ENCODE measurements around the gene TMEM200A. TPM values are rescaled to one million over a fixed set of nuclear protein-coding genes. Genes with fewer than 3 reads are reported as not detected.

TMEM200A gene
- total and polyA plus RNA-seq, 2 of the 8 experiments (the other 6 are each of a cell fraction or from before 2014, with no cell fraction given): 6.2 to 13.9 TPM

GRCh38 chr6:130377371-130377770 lies 11.6 kb downstream of the TMEM200A start (continued):
- TF ChIP-seq CHD7 (IDR thresholded peaks at IDR 0.05; ENCODE audit: insufficient replicate concordance, low read length) (no peak), POU5F1 (IDR thresholded peaks at IDR 0.05; ENCODE audit: low read depth, low read length) (no peak), E2F6 (IDR thresholded peaks at IDR 0.05) (no peak), SP1 (IDR thresholded peaks at IDR 0.05; ENCODE audit: low read depth, low read length) (no peak), CHD1 (IDR thresholded peaks at IDR 0.05; ENCODE audit: low read depth, low read length) (no peak), MAFK (IDR thresholded peaks at IDR 0.05; ENCODE audit: low read depth, low read length) (no peak), RXRA (IDR thresholded peaks at IDR 0.05; ENCODE audit: insufficient read depth, low read depth, low read length) (no peak), ZNF274 (IDR thresholded peaks at IDR 0.05; ENCODE audit: borderline replicate concordance, extremely low read depth, low read length) (no peak), POLR2AphosphoS5 (IDR thresholded peaks at IDR 0.05; ENCODE audit: low read depth, low read length) (no peak), YY1 (IDR thresholded peaks at IDR 0.05; ENCODE audit: low read depth, low read length) (no peak)
